Kidney glomerular epithelial cell (primary cell): Measurements from ENCODE around the gene ADAM8.
"Not testable (repeated sequence)": the region's sequence is repeated elsewhere in the genome, so short reads cannot be mapped to it uniquely, and the experiment has no call there.

Source experiments
- DNase-seq: peaks from one replicate; lab custom pipeline; 2025; lab: John Stamatoyannopoulos, UW

The ADAM8 gene

DNA sequence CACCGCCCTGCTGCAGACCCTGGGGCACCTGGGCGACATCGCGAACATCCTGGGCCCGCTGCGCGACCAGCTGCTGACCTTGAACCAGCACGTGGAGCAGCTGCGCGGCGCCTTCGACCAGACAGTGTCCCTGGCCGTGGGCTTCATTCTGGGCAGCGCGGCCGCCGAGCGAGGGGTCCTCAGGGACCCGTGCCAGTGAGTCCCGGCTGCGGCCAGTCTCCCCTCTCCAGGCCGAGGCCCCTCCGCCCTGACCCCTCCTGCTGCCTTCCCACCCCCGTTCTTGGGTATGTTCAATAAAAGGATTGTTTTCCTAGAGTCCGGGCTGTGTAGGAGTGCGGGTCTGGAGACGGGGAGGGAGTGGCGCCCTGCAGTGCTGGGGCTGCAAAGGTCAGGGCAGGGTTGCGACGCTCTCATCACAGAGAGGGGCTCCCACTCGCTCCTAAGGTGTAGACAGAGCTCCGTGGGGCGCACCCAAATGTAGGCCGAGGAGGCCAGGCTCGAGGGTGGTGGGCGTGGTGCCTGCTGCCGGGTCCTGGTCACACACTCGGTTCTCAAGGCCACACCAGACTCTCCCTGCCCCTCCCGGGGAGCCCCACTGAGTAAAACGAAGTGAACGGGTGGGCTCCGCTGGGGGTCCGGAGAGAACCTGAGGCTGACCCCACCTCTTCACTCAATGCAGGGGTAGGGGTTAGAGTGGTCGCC is 45.3 kb downstream of the ADAM8 start:
- DNase-seq = no peak

DNA sequence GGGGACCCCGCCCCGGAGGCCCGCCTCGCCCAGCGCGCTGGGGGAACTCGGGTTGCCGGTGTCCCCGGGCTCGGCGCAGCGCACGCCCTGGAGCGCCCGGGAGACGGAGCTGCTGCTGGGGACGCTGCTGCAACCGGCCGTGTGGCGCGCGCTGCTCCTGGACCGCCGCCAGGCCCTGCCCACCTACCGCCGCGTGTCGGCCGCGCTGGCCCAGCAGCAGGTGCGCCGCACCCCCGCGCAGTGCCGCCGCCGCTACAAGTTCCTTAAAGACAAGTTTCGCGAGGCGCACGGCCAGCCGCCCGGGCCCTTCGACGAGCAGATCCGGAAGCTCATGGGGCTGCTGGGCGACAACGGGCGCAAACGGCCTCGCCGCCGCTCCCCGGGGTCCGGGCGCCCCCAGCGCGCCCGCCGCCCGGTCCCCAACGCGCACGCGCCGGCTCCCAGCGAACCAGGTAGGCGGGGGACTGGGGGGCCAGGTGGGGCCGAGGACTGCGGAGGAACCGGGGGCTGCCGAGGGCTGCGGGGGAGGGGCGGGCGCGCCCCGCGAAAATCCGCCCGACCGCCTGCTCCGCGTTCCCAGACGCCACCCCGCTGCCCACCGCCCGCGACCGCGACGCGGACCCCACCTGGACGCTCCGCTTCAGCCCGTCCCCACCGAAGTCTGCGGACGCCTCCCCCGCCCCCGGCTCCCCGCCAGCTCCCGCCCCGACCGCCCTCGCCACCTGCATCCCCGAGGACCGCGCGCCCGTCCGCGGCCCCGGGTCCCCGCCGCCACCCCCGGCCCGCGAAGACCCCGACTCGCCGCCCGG is 46.1 kb downstream of the ADAM8 start:
- DNase-seq = no peak

DNA sequence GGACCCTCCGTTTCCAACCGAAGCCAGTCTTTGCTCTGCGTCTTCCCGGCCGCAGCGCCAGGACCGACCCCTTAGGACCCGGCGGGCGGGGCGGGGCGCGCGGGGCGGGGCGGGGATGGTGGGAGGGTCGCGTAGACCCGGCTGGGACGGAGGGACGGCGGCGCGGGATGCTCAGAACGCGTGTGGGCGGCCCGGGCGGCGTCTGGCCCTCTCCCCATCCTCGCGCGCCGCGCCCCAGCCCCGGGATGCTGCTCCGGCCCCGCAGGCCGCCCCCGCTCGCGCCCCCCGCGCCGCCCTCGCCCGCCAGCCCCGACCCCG is 46.7 kb downstream of the ADAM8 start, which contains the start of gene UTF1:
UTF1 (plus strand) TSS at position 174 of the 318 bp plus-strand sequence; CDS start at position 246, 72 bp downstream.
- DNase-seq = no peak

DNA sequence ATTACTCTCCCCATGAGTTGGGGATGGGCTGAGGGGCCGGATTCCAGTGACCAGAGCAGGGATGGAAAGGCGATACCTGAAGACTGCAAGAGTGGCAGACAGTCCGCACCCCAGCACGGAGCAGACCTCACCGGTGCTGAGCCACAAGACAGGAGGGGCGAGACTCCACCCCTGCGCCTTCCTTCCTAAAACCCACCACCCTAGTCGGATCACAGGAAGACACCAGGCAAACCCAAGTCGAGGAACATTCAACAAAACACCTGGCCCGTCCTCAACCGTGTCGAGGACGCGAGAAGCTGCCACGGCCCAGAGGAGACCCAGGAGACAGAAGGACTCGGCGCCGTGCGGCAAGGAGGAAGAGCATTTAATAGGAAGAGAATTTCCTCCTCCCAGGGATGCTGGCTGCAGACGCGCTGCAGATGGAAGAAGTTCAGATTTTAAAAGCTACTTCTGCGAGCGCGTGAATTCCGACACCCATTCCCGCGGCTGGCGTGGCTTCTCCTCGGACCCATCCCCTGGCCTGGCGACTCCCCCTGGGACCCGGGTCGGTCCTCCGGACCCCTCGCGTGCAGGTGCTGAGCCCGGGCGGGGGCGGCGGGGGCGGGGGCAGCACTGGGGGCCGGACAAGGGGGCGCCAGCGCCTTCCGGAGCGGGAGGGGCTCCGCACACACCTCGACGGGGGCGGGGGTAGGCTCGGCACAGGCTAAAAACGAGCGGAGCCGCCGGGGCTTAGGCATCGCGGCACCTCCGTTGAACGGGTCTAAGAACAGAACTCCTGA is 47.2 kb downstream of the ADAM8 start:
- no peak for DNase-seq

DNA sequence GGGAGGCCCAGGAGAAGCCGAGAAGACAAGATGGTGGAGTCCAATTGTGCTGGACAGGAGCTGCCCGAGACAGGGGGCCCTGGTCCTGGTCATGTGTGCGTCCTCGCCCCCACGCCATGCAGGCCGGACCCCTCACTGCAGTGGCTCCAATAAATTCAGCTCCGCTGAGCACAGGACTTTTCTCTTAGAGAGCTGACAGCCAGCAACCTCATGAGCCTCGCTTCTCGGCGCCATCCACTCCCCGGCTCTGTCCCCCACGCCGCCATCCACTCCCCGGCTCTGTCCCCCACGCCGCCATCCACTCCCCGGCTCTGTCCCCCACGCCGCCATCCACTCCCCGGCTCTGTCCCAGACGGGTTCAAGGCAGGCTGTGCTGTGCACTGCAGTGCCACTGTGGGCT is 49.4 kb downstream of the ADAM8 start:
- DNase-seq = no peak

DNA sequence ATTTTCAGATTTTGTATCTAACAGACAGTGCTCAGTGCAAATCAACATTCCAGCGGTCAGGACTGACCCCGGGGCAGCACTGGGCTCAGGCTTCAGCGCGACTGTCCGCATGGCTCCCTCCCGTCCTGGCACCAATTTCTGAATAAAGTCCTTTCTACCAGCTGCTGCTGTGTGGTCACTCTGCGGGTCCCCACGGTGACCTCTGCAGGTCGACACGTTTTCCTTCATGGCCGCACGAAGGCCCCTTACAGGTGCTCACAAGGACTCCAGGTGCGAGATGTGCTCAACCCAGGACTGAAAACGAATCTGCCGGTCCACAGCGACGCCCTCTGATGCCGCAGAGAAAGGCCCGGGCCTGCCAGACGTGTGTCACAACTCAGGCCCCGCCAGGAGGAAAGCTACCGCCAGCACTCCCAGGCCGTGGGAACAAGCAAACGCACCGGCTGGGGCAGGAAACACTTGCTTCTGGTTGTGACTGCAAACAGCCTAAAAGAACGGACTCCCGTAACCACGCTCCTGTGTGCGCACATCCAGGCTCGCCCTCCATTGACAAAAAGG is 50.3 kb downstream of the ADAM8 start:
- DNase-seq = no peak

DNA sequence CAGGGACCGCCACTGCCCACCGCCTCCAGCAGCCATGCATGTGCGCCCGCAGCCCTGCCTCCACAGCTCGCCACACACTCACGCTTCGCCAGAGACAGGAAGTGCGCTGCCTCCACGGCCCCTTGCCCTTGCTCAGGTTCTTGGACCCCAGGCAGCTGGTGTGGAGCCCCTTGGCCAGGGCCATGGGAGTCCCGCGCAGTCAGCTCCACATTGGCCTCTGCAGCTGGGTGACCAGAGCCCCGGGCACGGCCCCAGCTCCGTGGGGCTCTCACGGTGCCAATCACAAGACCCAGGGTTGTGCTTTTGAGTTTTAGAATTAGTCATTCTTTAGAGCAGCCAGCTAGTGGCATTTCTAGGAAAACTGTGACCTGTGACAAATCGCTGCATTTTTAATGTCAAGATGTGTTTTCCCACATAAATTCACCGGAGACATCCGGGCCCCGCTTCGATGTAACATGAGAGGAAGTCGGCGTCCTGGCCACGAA is 50.9 kb downstream of the ADAM8 start:
- DNase-seq = no peak

DNA sequence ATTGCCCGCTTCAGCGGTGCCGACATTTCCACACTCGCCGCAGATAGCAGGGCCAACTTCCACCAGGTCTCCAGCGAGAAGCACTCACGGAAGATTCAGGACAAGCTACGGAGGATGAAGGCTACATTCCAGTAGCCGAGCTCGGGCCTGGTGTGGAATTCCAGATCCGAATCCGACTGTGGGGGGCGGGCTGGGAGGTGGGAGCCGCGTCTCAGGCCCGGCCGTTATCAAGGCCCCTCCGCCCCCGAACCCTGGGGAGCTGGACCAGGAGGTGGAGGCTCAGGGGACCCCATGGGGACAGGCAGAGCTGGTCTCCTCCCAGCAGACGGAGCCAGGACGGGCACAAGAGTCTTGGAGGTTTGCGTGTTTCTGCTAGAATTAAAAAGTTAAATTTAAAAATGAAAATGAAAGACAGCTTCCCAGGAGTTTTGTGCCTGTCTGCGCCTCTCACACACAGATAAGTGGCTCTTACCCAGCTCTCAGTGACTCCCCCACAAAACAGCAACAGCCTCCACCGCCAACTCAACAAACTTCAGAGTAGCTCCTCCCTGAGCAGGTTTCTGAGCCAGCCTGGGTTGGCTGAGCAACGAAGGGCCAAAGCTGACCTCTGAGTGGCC is 51.8 kb downstream of the ADAM8 start:
- peak; percentile 48 for DNase-seq

DNA sequence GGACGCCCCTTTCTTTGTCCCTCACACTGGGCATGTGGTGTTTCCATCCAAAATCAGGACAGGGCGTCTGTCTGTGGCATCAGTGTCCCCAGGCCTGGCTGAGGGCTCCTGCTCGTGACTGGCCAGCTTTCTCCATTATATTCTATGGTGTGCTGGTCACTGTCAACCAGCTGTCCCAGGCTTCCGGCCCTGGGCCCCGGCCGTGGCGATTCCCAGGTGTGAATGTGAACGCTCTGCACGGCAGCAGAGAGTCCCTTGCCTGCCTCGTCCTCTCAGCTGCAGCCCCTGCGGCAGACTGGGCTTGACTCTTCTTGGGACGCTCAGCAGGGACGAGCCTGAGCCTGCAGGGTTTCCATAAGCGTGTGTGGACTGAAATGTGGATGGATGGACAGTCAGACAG is 52.6 kb downstream of the ADAM8 start:
- DNase-seq = no peak

DNA sequence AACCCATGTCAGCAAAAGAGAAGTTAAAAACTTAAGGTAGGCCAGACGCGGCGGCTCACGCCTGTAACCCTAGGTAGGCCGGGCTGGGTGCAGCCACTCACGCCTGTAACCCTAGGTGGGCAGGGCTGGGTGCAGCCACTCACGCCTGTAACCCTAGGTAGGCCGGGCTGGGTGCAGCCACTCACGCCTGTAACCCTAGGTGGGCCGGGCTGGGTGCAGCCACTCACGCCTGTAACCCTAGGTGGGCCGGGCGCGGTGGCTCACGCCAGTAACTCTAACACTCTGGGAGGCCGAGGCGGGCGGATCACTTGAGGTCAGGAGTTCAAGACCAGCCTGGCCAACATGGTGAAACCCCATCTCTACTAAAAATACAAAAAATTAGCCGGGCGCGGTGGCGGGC is 54.9 kb downstream of the ADAM8 start:
- not testable (repeated sequence) for DNase-seq

DNA sequence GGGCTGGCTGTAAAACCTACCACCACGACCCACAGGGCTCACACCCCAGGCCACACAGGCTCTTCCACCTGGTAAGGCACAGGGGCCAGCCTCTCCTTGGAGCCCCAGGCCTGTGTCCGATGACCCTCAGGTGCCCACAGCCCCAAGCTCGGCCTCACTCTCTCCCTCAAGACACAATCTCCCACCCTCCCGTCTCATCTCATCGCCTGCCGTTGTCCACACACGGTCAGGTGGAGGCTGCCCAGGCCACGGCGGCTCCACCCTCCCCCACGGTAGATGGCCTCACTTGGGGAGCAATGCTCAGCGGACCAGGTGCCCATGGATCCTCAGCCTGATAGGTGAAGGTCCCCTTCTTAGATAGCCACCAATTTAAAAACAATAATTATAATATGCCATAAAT is 55.3 kb downstream of the ADAM8 start:
- no peak for DNase-seq

DNA sequence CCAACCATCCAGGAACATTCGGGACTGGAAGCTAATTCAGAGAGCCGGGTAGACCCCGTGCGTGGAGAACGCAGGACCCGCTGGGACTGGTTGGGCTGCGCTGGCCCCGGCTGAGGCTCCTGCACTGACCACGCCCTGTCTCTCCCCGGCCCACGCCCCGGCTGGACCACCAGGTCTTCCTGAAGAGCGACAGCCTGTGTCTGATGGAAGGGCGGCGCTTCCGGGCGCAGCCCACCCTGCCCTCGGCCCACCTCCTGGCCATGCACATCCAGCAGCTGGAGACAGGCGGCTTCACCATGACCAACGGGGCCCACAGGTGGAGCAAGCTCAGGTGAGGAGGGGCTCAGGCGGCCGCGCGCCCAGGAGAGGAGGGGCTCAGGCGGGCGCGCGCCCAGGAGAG is 56.9 kb downstream of the ADAM8 start:
- no peak for DNase-seq

DNA sequence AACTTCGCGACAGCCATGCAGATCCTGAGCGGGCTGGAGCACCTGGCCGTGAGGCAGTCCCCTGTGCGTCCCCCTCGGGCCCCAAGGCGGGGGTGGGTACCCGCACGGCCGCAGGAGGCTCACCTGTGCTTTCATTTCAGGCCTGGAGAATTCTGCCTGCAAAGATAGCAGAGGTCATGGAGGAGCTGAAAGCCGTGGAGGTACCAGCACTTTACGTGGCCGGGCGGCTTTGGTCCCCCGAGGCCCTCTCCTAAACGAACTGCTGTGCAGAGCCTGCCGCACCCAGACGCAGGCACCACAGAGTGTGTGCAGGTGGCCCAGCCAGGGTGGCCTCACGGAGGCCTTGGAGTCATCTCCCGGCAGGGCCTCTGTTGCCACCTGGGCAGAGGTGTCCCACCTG is 57.8 kb downstream of the ADAM8 start:
- no peak for DNase-seq

DNA sequence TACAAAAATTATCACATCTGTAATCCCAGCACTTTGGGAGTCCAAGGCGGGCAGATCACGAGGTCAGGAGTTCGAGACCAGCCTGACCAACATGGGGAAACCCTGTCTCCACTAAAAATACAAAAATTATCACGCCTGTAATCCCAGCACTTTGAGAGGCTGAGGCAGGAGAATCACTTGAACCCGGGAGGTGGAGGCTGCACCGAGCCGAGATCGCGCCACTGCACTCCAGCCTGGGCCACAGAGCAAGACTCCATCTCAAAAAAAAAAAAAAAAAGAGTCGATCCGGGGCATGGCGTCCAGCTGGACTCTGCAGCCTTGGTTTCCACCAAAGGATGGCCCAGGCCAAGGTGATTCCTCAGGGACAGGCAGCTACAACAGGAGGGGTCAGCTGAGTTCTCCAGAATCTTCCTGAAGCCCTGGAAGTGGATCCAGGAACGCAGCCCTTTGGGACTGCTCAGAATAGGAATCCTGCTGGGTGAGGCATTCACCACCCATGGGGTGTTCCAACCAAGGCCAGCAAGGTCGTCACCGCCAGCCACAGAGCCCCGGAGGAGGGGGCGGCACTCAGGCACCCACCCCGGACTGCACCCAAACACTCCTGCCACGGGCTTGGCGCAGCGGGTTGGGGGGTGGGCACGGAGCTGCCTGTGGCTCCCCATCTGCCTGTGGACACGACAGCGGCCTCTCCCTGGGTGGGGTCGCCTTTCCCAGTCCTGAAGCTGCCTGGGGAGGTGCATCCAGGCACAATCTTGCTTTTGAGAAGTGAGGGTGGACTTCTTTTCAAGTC is 58.7 kb downstream of the ADAM8 start:
- DNase-seq = no peak

DNA sequence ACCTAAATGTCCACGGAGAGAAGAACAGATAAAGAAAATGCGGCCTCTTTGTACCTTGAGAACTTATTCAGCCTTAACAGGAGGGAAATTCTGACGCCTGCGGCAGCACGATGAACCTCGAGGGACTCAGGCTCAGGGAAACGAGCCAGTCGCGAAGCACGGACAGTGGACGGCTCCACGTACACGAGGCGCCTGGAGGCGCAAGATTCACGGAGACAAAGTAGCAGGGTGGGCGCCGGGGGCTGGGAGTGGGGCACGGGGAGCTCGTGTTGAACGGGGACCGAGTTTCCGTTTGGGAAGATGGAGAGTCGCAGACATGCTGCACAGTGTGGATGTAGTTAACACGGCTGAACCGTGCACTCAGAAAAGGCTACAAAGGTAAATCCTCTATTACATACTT is 59.9 kb downstream of the ADAM8 start:
- no peak for DNase-seq

DNA sequence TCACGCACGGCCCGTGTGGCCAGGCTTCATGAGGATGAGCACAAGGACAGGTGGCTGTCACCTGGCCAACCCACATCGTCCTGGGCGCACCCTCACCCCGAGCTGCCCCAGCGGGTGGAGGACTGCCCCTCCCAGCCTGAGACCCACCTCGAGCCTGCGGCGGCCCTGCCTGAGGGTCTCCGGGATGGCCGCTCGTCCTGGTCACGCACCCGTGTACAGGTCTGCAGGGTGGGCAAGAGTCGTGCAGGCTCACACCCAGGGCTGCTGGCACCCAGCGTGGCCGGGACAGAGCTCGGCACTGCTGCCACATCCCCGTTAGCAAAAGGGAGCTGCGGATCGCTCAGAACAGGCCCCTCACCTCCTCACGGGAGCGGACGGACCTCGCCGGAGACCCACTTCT is 61.1 kb downstream of the ADAM8 start:
- no peak for DNase-seq

DNA sequence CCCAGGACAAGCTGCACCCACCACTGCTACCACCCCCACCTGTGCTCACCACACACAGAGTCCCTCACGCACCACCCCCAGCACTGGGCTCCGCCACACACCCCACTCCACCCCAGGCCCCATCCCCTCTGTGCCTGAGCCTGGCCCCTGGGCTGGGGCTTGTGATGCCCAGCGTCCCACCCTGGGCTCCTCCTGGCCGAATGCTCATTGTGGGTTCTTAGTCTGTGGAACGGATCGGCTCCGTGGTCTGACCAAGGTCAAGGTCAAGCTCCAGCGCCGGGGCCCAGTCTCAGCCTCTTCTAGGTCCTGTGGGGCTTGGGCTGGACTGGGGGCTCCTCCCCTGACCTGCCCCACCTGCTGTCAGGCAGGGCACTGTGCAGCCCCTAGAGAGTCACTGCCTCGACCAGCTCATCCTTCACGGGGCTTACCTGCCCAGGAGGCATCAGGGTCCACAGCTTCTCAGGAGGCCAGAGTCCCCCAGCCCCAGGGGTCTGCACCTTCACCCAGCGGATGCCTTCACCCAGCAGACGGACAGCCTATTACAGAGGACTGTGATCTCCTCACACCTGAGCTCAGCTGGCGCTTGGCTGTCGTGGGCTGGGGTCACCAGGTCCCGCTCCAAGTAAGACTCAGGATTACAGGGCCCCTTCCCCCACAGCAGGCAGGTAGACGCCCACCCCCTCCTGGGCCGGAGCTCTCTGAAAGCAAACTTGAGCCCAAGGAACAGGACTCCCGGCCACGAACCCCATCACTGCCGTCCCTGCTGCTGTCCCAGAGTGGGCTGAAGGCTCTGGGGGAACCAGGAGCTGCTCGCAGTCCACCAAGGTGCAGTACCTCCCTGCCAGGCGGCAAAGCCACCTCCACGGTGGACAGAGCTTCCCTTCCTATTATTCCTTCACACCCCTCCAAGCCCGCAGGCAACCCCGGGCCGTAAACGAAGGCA is 61.9 kb downstream of the ADAM8 start:
- DNase-seq = no peak

DNA sequence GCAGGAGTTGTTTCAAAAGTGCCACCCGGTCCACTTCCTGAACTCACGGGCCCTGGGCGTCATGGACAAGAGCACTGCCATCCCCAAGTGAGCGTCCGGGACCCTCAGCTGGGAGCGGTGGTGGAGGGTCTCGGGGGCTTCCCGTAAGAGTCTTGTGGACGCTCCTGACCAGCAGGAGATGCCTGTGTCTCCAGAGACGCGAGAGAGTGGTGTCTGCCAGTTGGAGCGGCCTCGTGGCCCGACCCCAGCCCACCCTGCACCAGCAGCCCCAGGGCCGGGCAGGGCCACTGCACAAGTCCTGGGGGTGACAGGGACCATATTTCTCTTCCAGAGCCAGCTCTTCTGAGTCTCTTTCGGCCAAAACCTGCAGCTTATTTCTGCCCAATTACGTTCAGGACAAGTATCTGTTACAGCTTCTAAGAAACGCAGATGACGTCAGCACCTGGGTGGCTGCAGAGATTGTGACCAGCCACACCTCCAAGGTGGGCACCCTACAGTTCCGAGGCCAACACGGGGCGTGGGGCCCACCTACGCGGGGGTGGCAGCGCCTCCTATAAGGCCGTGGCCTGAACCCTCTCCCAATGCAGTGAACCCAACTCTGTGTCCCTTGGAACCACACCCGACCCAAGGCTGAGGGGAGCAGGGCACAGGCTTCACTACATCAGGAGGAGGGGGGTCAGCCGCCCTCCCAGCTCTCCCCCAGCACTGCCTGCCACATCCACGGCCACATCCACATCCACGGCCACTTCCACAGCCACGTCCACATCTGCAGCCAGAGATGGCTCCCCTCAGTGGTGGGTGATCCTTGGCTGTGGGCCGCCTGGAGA is 62.8 kb downstream of the ADAM8 start:
- no peak for DNase-seq

DNA sequence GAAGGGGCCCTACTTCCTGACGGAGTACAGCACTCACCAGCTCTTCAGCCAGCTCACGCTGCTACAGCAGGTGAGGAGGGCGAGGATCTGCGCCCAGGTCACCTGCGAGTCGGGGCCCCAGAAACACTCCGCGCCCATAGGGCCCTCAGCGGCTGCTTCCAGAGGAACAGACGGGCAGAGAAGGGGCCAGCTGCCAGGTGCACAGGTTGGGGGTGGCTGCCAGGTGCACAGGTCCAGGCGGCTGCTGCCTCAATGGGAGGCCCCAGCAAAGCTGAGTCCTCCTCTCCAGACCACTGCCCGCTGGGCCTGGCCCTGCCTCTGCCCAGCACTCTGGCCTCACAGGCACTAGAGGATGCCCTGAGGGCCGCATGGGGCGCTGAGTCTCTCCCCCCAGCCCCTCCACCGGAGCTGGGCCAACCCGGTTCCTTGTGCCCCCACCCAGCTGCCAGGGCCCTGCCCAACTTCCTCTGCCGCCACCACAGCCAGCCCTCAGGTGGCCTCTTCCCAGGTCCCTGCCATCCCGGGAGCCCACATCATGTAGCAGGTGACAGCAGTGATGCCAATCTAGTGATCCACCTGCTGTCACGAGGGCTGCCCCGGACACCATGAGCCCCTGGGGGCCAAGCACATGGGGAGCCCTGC is 63.7 kb downstream of the ADAM8 start:
- no peak for DNase-seq
